Activated CD4-positive, alpha-beta T cell treated with anti-CD3 and anti-CD28 coated beads, Interleukin-2, amount 50 U/mL, for 24 hours (primary cell): ENCODE measurements around the gene GZF1.
"Not testable (repeated sequence)": the region's sequence is repeated elsewhere in the genome, so short reads cannot be mapped to it uniquely, and the experiment has no call there.

Experiments
- DNase-seq, 2 donors: peaks; one replicate each; pipeline ENCODE4 v3.0.0-alpha.2; 2020; ENCODE audit warnings: low read depth in 1 of 2, low spot score in 1 of 2

Gene GZF1

DNA sequence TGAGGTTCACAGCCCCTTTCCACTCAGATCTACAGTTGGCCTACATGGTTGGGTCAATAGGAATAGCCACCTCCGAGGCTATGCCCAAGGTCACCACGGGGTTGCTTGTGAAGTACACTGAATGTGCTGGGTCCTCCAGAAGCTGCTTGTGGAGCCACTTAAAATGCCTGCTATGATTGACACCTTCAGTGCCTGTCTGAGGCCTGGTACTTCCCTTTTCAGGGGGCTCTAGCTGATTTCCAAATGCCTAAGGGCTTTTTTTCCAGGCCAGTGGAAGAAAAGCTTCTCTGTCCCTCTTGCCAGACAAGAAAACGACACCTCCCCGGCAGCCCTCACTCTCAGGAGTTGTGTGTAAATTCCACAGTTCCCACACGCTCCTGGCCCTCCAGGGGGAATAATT, 17.6 kb upstream of the GZF1 start:
- DNase-seq = no peak

DNA sequence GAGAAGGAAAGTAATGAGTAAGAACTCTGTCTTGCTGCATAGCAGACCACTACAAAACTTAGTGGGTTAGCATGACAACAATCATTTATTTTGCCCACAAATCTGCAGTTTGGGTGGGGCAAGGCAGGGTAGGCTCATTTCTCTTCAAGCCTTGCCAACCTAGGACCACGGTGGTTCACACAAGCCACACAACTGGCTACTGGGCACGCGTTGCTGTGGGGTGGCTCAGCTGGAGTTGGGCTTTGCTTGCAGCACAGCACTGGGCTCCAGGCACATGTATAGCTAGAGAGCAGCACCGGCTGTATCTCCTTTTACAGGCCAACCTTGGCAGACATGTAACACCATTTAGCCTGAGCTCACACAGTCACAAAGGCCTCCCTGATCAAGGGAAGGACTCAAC, 16.0 kb upstream of the GZF1 start:
- no peak for DNase-seq

DNA sequence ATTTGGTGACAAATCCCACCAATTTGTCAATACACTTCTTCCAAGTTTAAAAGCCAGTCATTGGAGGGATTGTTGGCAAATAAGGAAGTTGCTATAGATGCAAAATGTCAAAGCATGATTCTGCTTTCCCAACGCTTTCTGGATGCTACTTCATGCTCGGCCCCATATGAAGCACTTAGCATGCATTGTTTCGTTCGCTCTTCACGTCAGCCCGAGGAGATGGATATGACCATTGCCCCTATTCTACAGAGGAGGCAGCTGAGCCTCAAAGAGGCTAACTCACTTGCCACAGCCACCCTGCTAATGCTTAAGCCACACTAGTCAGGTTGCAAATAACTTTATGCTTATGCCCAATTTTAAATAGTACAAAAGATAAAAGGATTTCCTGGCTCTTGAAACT, 14.2 kb upstream of the GZF1 start:
- no peak for DNase-seq

DNA sequence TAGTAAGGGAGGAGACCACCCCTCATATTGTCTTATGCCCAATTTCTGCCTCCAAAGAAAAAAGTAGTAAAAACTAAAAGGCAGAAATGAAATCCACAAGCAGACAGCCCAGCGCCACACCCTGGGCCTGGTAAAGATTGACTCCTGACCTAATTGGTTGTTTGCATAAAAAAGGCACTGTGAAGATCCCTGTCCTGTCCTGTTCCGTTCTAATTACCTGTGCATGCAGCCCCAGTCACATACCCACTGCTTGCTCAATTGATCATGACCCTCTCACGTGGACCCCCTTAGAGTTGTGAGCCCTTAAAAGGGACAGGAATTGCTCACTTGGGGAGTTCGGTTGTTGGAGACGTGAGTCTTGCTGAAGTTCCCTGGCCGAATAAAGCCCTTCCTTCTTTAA, 13.5 kb upstream of the GZF1 start:
- DNase-seq = not testable (repeated sequence)

DNA sequence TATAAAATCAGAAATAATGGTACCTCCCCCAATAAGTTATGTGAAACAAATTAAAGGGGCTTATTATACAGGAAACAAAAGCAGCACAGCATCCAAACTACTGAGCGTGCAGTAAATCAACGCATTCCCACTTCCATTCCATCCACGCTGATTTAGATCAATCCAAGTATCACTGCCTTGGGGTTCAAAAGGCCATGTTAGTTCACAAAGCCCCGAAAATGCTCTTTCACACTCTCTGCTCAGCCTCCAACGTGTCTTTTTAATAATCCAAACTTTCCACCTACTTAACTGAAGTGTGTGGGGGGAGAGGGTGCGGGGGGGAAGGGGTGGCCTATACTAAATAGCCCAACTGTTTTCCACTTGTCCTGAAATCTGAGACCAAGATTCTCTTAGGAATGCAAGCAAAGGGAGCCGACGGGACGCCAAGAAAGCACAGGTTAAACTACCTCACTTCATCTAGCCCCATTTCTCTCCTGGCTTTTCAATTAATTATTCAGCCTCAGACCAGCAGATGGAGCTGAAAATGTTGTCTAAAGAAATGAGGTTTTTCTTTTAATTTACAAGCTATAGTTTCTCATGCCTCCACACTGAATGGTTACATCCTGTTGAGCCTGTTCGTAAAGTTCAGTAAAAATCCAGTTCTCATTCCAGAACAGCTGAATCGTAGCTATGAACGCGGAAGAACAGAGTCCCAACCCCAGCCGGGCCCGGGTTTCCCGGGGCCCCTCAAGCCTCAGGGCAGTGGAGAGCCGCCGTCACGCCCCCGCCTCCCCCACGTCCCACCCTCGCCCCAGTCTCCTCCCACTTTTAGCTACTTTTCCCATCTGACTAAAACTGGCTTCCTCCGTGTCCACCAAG, 12.4 kb upstream of the GZF1 start:
- DNase-seq = no peak

DNA sequence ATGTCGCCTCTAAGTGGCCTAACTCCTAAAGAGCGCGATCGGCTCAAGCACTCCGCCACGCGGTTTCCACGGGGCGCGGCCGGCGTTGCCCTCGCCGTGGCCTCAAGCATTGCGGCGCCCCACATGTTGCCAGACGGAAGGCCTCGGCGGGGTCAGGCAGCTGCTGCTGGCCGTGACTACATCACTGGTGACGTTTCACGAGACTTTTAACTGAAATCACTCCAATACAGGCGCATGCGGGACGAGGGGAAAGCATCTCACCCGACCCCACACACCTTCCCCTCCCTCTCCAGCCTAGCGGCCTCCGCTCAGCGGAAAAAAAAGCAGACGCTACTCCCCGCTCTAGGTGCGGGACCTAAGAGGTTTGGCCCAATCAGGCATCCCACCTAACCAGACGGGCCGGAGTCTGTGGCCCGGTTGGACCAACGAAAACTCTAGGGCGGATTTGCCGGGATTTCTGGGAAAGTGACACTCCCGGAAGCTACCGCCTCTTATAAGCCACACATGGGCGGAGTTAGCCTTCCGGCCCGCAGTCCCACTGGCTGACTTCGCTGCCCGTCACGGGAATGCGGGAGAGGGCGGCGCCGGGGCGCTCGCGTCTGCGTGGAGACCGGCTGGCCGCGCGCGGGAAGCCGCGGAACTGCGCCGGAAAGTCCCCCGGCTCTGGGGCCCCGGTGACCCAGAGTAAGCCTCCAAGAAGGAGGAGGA, 11.6 kb upstream of the GZF1 start, which contains the start of gene NXT1:
TSS of gene NXT1 (plus strand) at position 596 of the 708 bp plus-strand sequence. CDS start 3,251 bp downstream, outside the sequence.
- peak; percentile 91 to 96 for DNase-seq

DNA sequence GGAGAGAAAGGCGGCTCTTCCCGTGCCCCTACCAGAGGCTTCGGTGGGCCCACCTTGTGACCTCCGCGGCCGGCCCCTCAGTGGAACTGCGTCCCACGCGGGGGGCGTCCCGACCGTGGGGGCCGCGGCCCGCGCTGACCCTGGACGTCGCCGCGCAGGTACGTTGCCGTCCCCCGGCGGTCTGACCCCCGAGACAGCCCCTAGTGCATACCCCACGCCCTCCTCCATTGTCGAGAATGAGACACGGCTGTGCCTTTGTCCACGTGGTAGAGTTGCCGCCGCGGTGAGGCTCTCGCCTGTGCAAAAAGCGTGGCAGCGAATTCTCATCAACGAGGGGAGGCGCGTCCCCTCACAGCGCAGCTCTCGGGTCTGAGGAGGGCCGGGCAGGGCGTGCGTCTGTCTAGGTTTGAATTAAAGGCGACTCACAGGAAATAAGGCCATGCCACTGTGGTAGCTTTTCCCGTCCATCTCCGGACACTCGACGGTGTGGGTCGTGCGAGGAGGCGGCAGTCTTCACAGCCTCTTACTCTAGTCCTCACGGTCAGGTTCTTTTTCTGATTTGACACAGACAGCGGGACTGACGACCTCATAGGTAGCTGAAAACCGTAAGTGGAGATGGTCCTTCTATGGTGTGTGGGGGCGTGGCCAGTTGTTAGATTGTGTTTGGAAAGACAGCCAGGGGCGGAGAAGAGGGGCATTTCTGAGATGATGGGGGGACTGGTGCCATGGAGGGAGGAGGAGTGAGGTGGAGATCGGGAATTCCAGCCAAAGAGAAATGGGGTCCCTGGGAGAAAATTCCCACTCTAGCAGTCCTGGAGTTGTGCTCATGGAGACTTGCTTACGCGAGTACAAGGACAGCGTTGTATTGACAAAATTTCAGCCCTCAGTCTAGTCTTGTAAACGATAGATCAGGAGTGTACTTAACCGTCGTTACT, 10.8 kb upstream of the GZF1 start:
- DNase-seq = peak; percentile 33 to 54

DNA sequence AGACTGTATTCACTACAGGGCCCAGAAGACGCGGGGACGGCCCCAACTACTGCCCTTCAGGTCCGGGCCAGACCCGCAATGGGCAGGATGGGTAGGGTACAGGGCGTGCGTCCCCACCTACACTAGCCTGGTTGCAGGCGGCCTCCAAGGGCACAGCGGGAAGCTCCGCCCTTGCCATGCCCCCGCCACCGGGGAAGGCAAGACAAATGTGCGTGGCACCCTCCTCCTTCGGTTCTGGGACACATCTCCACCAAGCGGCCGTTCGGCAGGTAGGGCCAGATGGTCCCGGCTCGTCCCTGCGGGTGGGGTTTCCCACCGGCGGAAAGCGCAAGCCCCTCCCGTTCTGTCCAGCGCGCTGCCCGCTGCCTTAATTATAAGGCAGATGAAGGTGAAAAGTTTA, 5.8 kb upstream of the GZF1 start:
- DNase-seq = no peak

DNA sequence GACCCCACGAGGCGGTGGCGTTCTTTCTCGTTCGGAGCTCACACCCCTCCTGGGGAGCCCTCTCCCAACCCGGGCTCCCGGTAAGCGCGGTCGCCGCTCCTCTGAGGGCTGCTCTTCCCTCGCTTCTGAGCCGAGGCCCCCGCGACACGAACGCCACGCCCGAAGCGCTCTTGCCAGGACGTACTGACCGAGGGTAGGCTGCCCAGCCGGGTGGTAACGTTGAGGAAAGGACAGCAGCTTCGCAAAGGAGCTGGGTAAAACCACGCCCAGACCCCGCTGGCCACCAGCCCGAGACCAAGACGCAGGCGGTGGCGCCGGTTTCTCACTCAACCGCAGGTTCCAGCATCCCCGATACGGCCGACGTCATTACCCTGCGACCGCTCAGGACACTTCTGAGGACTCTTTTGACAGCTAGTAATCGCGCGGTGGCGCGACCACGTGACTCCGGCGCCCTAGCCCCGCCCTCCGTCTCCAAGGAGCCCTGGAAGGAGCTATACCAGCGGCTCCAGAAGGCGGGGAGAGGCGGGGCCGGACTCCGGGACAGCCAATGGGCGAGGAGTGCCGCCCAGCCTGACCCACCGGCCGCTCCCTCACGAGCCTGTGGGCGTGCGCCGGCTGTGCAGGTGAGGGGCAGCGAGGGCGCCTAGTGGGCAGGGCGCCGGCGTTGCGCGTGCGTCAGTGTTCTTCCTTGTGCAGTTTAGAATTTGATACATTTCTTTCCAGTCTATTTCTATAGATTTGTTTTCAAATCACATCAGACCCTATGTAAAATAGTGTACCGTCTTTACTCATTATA, 4.0 kb upstream of the GZF1 start:
- DNase-seq = peak; percentile 99 to 100

DNA sequence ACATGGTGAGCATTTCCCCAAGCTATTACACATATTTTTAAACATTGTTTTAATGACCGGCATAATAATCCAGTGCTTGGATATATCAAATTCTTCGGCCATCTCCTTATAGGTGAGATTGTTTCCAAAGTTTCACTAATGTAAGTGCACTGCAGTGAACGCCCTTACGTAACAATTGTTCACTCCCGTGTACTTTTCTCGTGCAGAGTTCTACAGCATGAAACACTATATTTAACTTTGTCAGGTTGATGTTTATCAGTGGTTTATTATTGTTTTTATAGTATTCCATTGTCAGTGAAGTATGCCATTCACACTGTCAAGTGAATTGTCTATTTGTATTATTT, 3.4 kb upstream of the GZF1 start:
- DNase-seq = no peak

DNA sequence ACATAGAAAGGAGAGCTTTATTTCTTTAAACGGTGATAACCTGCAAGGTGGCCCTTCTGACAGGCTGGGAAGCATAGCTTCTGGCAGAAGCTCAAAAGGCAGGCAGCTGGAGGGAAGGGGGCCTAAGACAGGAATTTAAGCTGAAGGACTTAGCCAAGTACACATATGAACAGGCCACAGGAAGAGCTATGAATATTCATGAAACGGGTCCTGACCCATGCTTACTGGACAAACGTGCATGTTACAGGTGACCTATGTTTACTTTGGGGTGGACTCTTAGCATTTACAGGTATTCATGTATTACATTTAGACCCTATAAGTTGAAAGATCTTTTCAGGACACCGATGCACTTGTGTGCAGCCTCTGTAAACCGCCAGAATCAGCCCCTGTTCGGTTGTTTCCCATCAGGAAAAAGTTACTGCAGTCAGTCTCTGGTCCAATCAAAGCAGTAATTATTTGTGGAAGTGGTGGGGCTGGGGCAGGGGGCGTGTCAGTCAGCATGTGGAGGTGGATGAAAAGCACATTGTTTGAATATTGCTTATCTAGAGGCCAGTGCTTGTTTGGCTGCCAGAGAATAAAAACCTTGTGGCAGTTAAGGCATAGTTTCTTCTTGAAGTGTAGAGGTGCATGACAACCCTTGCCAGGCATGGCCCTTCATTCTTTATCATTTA, 2.9 kb upstream of the GZF1 start:
- no peak for DNase-seq

DNA sequence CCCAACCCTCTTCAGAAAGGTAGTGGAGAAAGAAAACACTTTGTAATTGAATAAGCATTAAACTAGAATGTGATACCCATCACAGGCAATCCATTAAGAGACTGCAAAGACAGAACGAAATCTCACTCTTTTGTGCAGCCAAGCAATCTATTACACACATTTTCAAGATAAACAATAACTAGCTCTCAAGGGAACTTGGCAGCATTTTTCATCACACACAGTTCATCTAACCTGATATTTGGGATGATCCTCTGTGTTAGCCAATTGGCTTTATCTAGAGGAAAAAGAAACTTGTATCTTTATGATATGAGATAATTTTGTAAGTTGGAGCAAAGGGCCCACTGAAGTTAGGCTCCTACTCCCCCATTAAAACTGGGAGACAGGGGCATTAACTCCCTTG, 1.5 kb upstream of the GZF1 start:
- DNase-seq = no peak

DNA sequence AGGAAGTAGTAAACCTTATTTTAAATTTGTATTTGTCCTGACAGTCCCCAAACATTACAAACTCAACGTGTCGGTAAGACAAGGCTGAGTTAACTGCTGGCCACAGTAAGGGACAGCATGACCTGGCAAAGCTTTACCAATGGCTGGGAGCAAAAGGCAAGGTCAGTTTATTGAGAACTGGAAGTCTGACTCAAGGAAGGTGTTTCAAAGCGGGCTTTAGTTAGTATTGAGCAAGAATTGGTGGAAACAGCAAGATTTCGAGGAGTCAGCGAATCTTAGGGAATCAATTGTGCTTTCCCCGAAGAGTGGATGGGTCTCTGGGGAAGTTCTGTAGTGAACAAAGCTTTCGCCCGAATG, 885 bp upstream of the GZF1 start:
- DNase-seq = no peak

DNA sequence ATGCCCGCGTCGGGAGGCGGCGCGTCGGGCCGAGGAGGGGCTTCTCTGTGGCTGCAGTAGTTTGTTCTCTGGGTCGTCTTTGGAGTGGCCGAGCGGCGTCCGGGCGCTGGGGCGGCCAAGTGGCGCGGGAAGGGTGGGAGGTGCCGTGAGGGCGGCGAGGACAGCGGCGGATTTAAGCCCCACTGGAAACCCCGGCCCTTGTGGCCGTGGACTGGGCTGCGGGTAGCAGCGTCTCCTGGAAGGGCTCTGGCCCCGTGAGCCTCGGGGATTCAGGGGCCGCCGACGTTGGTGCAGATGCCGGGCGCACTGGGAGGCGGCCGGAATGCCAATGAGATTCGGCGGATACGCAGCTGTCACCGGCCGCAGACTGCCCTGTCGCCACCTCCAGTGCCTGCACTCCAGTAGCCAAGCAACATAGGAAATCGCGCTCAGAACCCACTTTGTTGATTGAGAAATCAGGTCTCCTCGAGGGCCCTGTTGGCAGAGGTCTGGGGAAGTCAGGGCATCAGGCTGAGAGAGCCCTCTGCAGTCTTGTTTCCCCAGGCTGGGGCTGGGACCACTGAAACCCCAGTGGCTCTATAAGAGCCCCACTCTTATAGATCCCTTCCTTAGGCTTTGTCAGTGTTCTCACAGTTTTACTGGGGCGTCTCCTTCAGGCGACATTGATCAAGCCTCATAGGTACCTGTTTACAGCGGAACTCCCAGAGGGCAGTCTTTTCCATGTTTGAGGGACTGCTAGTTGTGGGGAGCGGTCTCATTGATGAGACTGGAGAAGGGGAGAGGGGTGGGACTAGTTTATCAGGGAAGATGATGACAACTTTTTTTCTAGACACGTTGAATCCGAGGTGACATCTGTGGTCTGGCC, 642 bp downstream of the GZF1 start:
- no peak for DNase-seq

DNA sequence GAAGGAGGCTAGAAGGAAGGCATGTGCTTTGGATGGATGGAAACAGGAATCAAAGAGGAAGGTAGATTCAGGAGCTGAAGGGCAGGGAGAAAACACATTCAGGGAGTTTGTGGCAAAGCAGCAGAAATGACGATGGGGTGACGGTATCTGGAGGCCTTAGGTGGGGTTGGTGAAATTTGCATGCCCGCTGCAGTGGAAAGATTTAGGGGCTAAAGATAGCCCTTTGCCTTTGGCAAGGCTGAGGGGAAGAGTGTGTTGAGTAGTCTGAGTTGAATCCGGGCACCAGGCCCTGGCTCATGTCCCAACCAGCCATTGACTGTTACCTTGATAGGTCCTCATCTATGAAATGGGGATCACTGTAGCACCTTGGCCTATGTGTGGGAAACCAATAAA, 1.3 kb downstream of the GZF1 start:
- no peak for DNase-seq

DNA sequence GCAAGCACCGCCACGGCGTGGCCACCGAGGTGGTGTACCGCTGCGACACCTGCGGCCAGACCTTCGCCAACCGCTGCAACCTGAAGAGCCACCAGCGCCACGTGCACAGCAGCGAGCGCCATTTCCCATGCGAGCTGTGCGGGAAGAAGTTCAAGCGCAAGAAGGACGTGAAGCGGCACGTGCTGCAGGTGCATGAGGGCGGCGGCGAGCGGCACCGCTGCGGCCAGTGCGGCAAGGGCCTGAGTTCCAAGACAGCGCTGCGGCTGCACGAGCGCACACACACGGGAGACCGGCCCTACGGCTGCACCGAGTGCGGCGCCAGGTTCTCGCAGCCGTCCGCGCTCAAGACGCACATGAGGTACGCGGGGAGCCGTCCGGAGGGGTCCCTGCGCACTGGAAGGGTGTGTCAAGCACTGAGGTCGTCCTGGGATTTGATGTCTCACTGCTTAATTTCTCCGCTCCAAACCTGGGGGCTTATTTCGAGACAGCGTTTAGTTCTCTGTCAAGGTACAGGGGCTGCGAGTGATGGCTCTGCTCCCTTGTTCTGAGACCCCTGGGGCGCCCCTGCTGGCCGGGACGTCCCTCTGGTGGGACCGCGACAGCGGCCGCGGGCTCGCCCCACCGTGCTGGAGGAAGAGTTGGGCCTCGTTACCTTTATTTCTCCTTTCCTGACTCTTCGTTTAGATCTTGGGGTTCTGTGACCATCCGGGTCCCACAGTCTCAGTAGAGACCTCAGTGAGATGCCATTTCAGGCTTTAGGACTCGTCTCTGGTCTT, 3.6 kb downstream of the GZF1 start:
- DNase-seq = no peak

DNA sequence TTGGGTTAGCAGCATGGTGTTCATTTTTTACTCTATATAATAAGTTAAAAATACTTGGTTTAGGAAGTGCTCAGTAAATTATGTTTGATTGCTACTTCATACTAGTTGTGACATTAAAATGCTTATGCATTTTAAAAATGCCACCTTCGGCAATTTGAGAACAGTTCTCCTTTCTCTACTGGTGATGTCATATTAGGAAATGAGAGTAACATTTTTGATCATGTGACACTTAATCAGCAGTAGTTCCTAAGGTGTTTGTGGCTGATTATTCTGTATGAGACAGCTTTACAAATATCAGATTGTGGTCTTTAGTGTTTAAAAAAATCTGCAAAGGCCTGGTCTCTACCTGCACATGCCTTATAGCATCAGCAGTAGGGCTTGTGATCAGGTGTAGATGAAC, 4.4 kb downstream of the GZF1 start:
- DNase-seq = no peak

DNA sequence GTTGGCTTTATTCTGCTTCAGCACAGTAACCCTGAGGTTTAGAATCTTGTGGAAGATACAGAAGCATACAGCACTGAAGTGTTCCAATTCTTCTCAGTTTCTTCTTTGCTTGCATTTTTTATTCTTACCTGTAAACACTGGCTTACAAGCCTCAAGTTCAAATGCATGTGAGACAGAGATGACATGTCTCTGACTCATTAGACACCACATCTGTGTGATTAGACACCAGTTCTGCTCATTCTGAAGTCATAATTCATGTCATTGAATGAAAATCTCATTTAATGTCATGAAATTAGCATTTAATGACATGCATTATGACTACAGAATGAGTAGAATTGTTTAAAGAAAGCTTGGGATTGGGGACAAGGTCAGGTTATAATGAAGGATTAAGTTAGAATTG, 5.8 kb downstream of the GZF1 start:
- DNase-seq = no peak
